HCT116 (cell line): Measurements from ENCODE around the gene ADCY10. TPM values are rescaled to one million over a fixed set of nuclear protein-coding genes. Genes with fewer than 3 reads are reported as not detected.
A peak's percentile ranks its signal among the peaks of the same experiment; 100 is the strongest.

Source experiments
- ATAC-seq: fragments of 200-7000 bp; cut with Tn5 transposase; 2 replicates; pipeline ENCODE4 v1.9.1; 2020; ENCODE audit warnings: mild to moderate bottlenecking, moderate library complexity
- BruUV-seq: library from RNA; stranded (reverse); fragments of 400-500 nt; replicated peaks from 2 replicates; lab custom pipeline; 2021; lab: Mats Ljungman, UMichigan
- CTCF ChIA-PET: fragments of 300-600 bp; sonication (Branson Sonifier 250); formaldehyde crosslinking; loops from one replicate; lab custom pipeline; 2021; ENCODE audit warnings: antibody characterized with exemption; lab: Charles Lee
- POLR2A ChIA-PET: fragments of 300-600, 350-600 bp; sonication (Branson Sonifier 250); formaldehyde crosslinking; loops from one replicate; lab custom pipeline; 2021; ENCODE audit warnings: antibody characterized with exemption; lab: Charles Lee
- RAD21 ChIA-PET, 2 experiments: fragments of 300-600 bp; sonication (Branson Sonifier 250); formaldehyde crosslinking; loops; one replicate each; lab custom pipeline; 2023; ENCODE audit warnings: low total read pairs in 2 of 2; ENCODE audit not compliant: uncharacterized antibody in 2 of 2, unreplicated experiment in 2 of 2, low non-redundant PET in 1 of 2; lab: Charles Lee
- DNase-seq: peaks from one replicate; pipeline ENCODE4 v3.0.0-alpha.2; 2010; ENCODE audit warnings: low read depth, low spot score
- H2AFZ ChIP-seq: fragments of 200-600 bp; shearing (Covaris generic), sonication (generic); 2 replicates; pipeline ENCODE4 v1.6.1; 2017; ENCODE audit warnings: low read depth, mixed run types, mixed read lengths, antibody characterized with exemption, low read length; ENCODE audit not compliant: poor library complexity, severe bottlenecking
- H3K27ac ChIP-seq: 2 replicates; pipeline ENCODE4 v1.5.1; 2012; ENCODE audit warnings: low read depth, low read length
- H3K27me3 ChIP-seq: fragments of 200-600 bp; sonication (generic); 2 replicates; pipeline ENCODE4 v1.6.1; 2016; ENCODE audit warnings: mixed run types, low read length, mixed read lengths; ENCODE audit not compliant: insufficient read depth
- H3K36me3 ChIP-seq, 2 experiments: fragments of 200-500 bp in 1 of 2; fragments of 200-600 bp in 1 of 2; sonication (Bioruptor generic) in 1 of 2; sonication (generic) in 1 of 2; 2 replicates each; pipeline versions ENCODE4 v1.5.1 to v1.6.1; 2014 to 2016; ENCODE audit warnings: low read length in 2 of 2, inconsistent platforms in 1 of 2, mixed read lengths in 1 of 2, mixed run types in 1 of 2; ENCODE audit not compliant: insufficient read depth in 2 of 2, control insufficient read depth in 1 of 2
- H3K4me1 ChIP-seq, 2 experiments: fragments of 200-600 bp in 1 of 2; sonication (generic) in 1 of 2; 2 replicates each; pipeline versions ENCODE4 v1.5.1 to v1.6.1; 2012 to 2017; ENCODE audit warnings: low read length in 2 of 2, inconsistent platforms in 1 of 2, mild to moderate bottlenecking in 1 of 2, mixed read lengths in 1 of 2, mixed run types in 1 of 2, moderate library complexity in 1 of 2; ENCODE audit not compliant: insufficient read depth in 2 of 2, control insufficient read depth in 1 of 2
- H3K4me2 ChIP-seq: fragments of 200-600 bp; sonication (generic); 2 replicates; pipeline ENCODE4 v1.6.1; 2017; ENCODE audit warnings: mixed run types, low read length, mixed read lengths
- H3K4me3 ChIP-seq, 2 experiments: fragments of 200-600 bp in 1 of 2; sonication (generic) in 1 of 2; replicated peaks in 1 of 2; 2 replicates each; pipeline ENCODE4 v1.5.1; 2011 to 2016; ENCODE audit warnings: low read length in 2 of 2, control low read depth in 1 of 2, low read depth in 1 of 2, mild to moderate bottlenecking in 1 of 2, mixed read lengths in 1 of 2, mixed run types in 1 of 2
- H3K79me2 ChIP-seq: fragments of 200-600 bp; sonication (generic); 2 replicates; pipeline ENCODE4 v1.6.1; 2017; ENCODE audit warnings: mild to moderate bottlenecking, mixed run types, low read length, moderate library complexity, mixed read lengths; ENCODE audit not compliant: insufficient read depth
- H3K9ac ChIP-seq: fragments of 200-600 bp; sonication (generic); 2 replicates; pipeline ENCODE4 v1.6.1; 2016; ENCODE audit warnings: low read length, mixed read lengths
- H3K9me2 ChIP-seq: fragments of 200-600 bp; sonication (generic), shearing (Covaris generic); 2 replicates; pipeline ENCODE4 v1.6.1; 2017; ENCODE audit warnings: mixed run types, mild to moderate bottlenecking, moderate library complexity; ENCODE audit not compliant: insufficient read depth
- H3K9me3 ChIP-seq, 2 experiments: fragments of 200-500 bp in 1 of 2; fragments of 200-600 bp in 1 of 2; sonication (Bioruptor generic) in 1 of 2; sonication (generic) in 1 of 2; 2 replicates each; pipeline ENCODE4 v1.6.1; 2014 to 2017; ENCODE audit warnings: low read length in 2 of 2, mixed read lengths in 2 of 2, inconsistent platforms in 1 of 2, low read depth in 1 of 2, mild to moderate bottlenecking in 1 of 2, mixed run types in 1 of 2, moderate library complexity in 1 of 2; ENCODE audit not compliant: control insufficient read depth in 1 of 2, insufficient read depth in 1 of 2
- H4K20me1 ChIP-seq: fragments of 200-600 bp; sonication (generic), shearing (Covaris generic); 2 replicates; pipeline ENCODE4 v1.6.1; 2017; ENCODE audit warnings: mixed run types, mild to moderate bottlenecking, moderate library complexity; ENCODE audit not compliant: insufficient read depth
- CBX3 ChIP-seq: IDR thresholded peaks from 2 replicates; pipeline ENCODE4 v1.6.1; 2012; ENCODE audit warnings: low read depth
- CEBPB ChIP-seq: IDR thresholded peaks from 2 replicates; pipeline ENCODE4 v1.6.1; 2012; ENCODE audit warnings: low read depth
- EGR1 ChIP-seq: IDR thresholded peaks from 2 replicates; pipeline ENCODE4 v1.6.1; 2012; ENCODE audit warnings: low read depth
- ELF1 ChIP-seq: IDR thresholded peaks from 2 replicates; pipeline ENCODE4 v1.6.1; 2012; ENCODE audit warnings: low read depth, borderline replicate concordance
- FOSL1 ChIP-seq: IDR thresholded peaks from 2 replicates; pipeline ENCODE4 v1.6.1; 2012; ENCODE audit warnings: low read depth
- JUND ChIP-seq: IDR thresholded peaks from 2 replicates; pipeline ENCODE4 v1.6.1; 2012
- POLR2A ChIP-seq: IDR thresholded peaks from 2 replicates; pipeline ENCODE4 v1.7.0; 2011; ENCODE audit warnings: borderline replicate concordance; ENCODE audit not compliant: insufficient read depth, insufficient read length; ENCODE audit errors: extremely low read depth
- POLR2AphosphoS5 ChIP-seq: IDR thresholded peaks from 2 replicates; pipeline ENCODE4 v1.6.1; 2011; ENCODE audit warnings: mild to moderate bottlenecking, low read depth, low read length, moderate library complexity
- RAD21 ChIP-seq: IDR thresholded peaks from 2 replicates; pipeline ENCODE4 v1.6.1; 2012; ENCODE audit warnings: low read depth, mild to moderate bottlenecking
- SIN3A ChIP-seq: IDR thresholded peaks from 2 replicates; pipeline ENCODE4 v1.6.1; 2012; ENCODE audit warnings: low read depth
- SP1 ChIP-seq: IDR thresholded peaks from 2 replicates; pipeline ENCODE4 v1.6.1; 2012; ENCODE audit warnings: low read depth
- SRF ChIP-seq: IDR thresholded peaks from 2 replicates; pipeline ENCODE4 v1.6.1; 2012; ENCODE audit warnings: low read depth
- TCF7L2 ChIP-seq: IDR thresholded peaks from 2 replicates; pipeline ENCODE4 v1.7.0; 2011; ENCODE audit warnings: borderline replicate concordance, inconsistent platforms; ENCODE audit not compliant: insufficient read depth, insufficient read length; ENCODE audit errors: extremely low read depth
- YY1 ChIP-seq: IDR thresholded peaks from 2 replicates; pipeline ENCODE4 v1.6.1; 2011; ENCODE audit warnings: low read length, low read depth, moderate library complexity, mild to moderate bottlenecking; ENCODE audit not compliant: insufficient replicate concordance; ENCODE audit errors: extremely low read depth
- ZFX ChIP-seq: fragments of 450-650 bp; IDR thresholded peaks from 2 replicates; pipeline ENCODE4 v1.6.1; 2017
- intact Hi-C: fragments of 100-400 bp; cut with micrococcal nuclease; formaldehyde crosslinking; loops from 2 replicates; pipeline ENCODE4 v1.10.0; 2022
- total RNA-seq: library from RNA; stranded (reverse); gene quantifications from one replicate; pipeline ENCODE4 v1.2.1, GENCODE V29; 2021; ENCODE audit not compliant: unreplicated experiment
- TF ChIP-seq, protein P1 (sequence below): IDR thresholded peaks from 2 replicates; pipeline ENCODE4 v1.6.1; 2012; ENCODE audit warnings: low read depth
- TF ChIP-seq, protein P2 (sequence below), 3 experiments: fragments of 200-600 bp in 1 of 3; sonication (generic) in 1 of 3; IDR thresholded peaks in 2 of 3; conservative IDR thresholded peaks in 1 of 3; 2 replicates each; pipeline ENCODE4 v1.5.1; 2012 to 2017; ENCODE audit warnings: low read depth in 2 of 3, low read length in 2 of 3, antibody characterized with exemption in 1 of 3, borderline replicate concordance in 1 of 3, control low read depth in 1 of 3, mild to moderate bottlenecking in 1 of 3, mixed read lengths in 1 of 3, mixed run types in 1 of 3, moderate library complexity in 1 of 3; ENCODE audit not compliant: insufficient read depth in 1 of 3
- TF ChIP-seq, protein P3 (sequence below): IDR thresholded peaks from 2 replicates; pipeline ENCODE4 v1.6.1; 2012
- TF ChIP-seq, protein P4 (sequence below): IDR thresholded peaks from 2 replicates; pipeline ENCODE4 v1.6.1; 2011; ENCODE audit warnings: mild to moderate bottlenecking, low read length, moderate library complexity; ENCODE audit not compliant: insufficient replicate concordance; ENCODE audit errors: extremely low read depth

Gene ADCY10
- total RNA-seq, 1 experiment from 2014 or later: 0.30 TPM

DNA sequence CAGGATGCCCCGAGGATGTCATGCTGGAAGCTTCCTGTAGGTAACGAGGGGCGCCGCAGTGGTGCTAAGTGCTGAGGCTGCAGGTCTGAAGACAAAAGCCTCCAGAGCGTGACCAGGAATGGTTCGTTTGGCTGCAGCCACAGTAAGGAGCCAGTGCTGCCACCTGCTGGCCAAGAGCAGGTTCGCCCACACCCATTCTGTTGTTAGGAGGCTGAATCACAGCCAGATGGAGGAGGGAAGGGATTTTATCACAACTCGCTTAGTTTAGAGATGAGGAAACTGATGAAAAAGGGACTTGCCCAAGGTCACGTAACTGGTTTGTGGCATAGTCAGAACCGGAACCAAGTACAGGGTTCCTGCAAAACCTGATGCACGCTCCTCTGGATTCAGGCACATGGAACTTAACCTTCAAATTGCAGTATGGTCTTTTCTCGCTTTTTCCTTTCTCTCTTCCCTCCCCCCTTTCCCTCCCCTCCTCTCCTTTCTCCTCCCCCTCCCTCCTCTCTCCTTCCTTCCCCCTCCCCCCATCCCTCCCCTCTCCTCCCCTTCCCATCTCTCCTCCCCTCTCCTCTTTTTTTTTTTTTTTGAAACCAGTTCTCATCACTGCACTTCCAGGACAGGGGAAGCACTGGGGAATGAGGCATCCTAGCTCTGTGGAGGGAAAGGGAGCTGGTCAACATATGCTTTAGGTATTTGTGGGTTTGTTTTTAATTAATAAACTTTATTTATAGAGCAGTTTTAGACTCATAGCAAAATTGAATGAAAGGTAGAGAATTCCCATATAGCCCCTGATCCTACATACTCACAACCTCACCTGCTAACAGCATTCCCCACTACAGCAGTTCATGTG lies 110.4 kb downstream of the ADCY10 start:
- Histone ChIP-seq H3K4me3 (no peak overlapping the region), H3K4me1 (peaks cover 0 to 7% of the 10 kb centered on the region in 2 experiments; a peak in 2 of 4 replicates), H3K36me3 (no peaks in the 10 kb centered on the region), H3K27ac (no peak overlapping the region), H3K9ac (no peak overlapping the region), H2AFZ (peak overlapping the region; percentile 61), H4K20me1 (no peaks in the 10 kb centered on the region), H3K9me3 (no peaks in the 10 kb centered on the region), H3K4me2 (peak overlapping the region; percentile 47), H3K9me2 (no peaks in the 10 kb centered on the region), H3K27me3 (no peaks in the 10 kb centered on the region), H3K79me2 (no peaks in the 10 kb centered on the region)
- DNase-seq (peak; percentile 90), ATAC-seq (peak; percentile 98)
- no TSS peak for BruUV-seq
- POLR2A ChIA-PET: no interaction called here
- CTCF ChIA-PET: interaction anchor here (0.6 to 1.4 kb wide), 6 partner anchors 10 to 279 kb away, joined by 3 to 7 read pairs (median 4); no protein-coding TSS in a partner anchor
- intact Hi-C loops: loop anchor here (1.0 to 5.0 kb wide), 2 partner anchors 89 to 201 kb away; no protein-coding TSS in a partner anchor
- RAD21 ChIA-PET: no interaction called here
- no peak for TF ChIP-seq POLR2A
- no peak for TF ChIP-seq SRF
- peak; percentile 81 for TF ChIP-seq RAD21
- TF ChIP-seq, protein P1, sequence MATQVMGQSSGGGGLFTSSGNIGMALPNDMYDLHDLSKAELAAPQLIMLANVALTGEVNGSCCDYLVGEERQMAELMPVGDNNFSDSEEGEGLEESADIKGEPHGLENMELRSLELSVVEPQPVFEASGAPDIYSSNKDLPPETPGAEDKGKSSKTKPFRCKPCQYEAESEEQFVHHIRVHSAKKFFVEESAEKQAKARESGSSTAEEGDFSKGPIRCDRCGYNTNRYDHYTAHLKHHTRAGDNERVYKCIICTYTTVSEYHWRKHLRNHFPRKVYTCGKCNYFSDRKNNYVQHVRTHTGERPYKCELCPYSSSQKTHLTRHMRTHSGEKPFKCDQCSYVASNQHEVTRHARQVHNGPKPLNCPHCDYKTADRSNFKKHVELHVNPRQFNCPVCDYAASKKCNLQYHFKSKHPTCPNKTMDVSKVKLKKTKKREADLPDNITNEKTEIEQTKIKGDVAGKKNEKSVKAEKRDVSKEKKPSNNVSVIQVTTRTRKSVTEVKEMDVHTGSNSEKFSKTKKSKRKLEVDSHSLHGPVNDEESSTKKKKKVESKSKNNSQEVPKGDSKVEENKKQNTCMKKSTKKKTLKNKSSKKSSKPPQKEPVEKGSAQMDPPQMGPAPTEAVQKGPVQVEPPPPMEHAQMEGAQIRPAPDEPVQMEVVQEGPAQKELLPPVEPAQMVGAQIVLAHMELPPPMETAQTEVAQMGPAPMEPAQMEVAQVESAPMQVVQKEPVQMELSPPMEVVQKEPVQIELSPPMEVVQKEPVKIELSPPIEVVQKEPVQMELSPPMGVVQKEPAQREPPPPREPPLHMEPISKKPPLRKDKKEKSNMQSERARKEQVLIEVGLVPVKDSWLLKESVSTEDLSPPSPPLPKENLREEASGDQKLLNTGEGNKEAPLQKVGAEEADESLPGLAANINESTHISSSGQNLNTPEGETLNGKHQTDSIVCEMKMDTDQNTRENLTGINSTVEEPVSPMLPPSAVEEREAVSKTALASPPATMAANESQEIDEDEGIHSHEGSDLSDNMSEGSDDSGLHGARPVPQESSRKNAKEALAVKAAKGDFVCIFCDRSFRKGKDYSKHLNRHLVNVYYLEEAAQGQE: no peak
- no peak for TF ChIP-seq CEBPB
- TF ChIP-seq ZFX: no peak
- TF ChIP-seq, protein P2, sequence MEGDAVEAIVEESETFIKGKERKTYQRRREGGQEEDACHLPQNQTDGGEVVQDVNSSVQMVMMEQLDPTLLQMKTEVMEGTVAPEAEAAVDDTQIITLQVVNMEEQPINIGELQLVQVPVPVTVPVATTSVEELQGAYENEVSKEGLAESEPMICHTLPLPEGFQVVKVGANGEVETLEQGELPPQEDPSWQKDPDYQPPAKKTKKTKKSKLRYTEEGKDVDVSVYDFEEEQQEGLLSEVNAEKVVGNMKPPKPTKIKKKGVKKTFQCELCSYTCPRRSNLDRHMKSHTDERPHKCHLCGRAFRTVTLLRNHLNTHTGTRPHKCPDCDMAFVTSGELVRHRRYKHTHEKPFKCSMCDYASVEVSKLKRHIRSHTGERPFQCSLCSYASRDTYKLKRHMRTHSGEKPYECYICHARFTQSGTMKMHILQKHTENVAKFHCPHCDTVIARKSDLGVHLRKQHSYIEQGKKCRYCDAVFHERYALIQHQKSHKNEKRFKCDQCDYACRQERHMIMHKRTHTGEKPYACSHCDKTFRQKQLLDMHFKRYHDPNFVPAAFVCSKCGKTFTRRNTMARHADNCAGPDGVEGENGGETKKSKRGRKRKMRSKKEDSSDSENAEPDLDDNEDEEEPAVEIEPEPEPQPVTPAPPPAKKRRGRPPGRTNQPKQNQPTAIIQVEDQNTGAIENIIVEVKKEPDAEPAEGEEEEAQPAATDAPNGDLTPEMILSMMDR (IDR thresholded peaks at IDR 0.05 in 2 of 3, conservative IDR thresholded peaks at IDR 0.05 in 1 of 3; ENCODE audit: borderline replicate concordance in 1 of 3, insufficient read depth in 1 of 3, low read depth in 2 of 3, low read length in 2 of 3): peak; percentile 89 to 99 (median 98)
- TF ChIP-seq SIN3A: no peak
- no peak for TF ChIP-seq FOSL1
- no peak for TF ChIP-seq JUND
- no peak for TF ChIP-seq POLR2AphosphoS5
- peak; percentile 40 for TF ChIP-seq YY1
- no peak for TF ChIP-seq TCF7L2
- TF ChIP-seq ELF1: no peak
- TF ChIP-seq, protein P3, sequence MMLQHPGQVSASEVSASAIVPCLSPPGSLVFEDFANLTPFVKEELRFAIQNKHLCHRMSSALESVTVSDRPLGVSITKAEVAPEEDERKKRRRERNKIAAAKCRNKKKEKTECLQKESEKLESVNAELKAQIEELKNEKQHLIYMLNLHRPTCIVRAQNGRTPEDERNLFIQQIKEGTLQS: no peak
- peak; percentile 82 for TF ChIP-seq CBX3
- no peak for TF ChIP-seq EGR1
- TF ChIP-seq SP1: no peak
- TF ChIP-seq, protein P4, sequence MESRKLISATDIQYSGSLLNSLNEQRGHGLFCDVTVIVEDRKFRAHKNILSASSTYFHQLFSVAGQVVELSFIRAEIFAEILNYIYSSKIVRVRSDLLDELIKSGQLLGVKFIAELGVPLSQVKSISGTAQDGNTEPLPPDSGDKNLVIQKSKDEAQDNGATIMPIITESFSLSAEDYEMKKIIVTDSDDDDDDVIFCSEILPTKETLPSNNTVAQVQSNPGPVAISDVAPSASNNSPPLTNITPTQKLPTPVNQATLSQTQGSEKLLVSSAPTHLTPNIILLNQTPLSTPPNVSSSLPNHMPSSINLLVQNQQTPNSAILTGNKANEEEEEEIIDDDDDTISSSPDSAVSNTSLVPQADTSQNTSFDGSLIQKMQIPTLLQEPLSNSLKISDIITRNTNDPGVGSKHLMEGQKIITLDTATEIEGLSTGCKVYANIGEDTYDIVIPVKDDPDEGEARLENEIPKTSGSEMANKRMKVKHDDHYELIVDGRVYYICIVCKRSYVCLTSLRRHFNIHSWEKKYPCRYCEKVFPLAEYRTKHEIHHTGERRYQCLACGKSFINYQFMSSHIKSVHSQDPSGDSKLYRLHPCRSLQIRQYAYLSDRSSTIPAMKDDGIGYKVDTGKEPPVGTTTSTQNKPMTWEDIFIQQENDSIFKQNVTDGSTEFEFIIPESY: no peak
